ENCODE data around the gene MRNIP. TPM values are rescaled to one million over a fixed set of nuclear protein-coding genes. Genes with fewer than 3 reads are reported as not detected.

MRNIP gene
- total RNA-seq, 1 experiment from 2014 or later: 36.2 TPM

- ATAC-seq (no peak), DNase-seq (ENCODE audit: low read depth, low spot score) (no peak)
- no peak overlapping the region for H2AFZ ChIP-seq (ENCODE audit: low read depth, low read length, poor library complexity, severe bottlenecking)
- BruUV-seq (replicated peaks): no TSS peak
- H3K9me3 ChIP-seq (ENCODE audit: control insufficient read depth in 1 of 2, insufficient read depth in 1 of 2, low read depth in 1 of 2, low read length in 2 of 2): no peaks in the 10 kb centered on the region
- intact Hi-C loops (cut with micrococcal nuclease): no loop called here
- H3K79me2 ChIP-seq (ENCODE audit: insufficient read depth, low read length): no peaks in the 10 kb centered on the region
- H3K4me2 ChIP-seq (ENCODE audit: low read length): no peak overlapping the region
- no peaks in the 10 kb centered on the region for H3K9me2 ChIP-seq (ENCODE audit: insufficient read depth)
- H3K9ac ChIP-seq (ENCODE audit: low read length): no peak overlapping the region
- POLR2A ChIA-PET: no interaction called here
- no peaks in the 10 kb centered on the region for H3K4me1 ChIP-seq (ENCODE audit: control insufficient read depth in 1 of 2, insufficient read depth in 2 of 2, low read length in 2 of 2)
- H3K27ac ChIP-seq (ENCODE audit: low read depth, low read length): no peak overlapping the region
- TF ChIP-seq RAD21 (IDR thresholded peaks at IDR 0.05; ENCODE audit: low read depth) (no peak), ZNF274 (IDR thresholded peaks at IDR 0.05; ENCODE audit: low read depth, low read length) (no peak)
- RAD21 ChIA-PET (ENCODE audit: low non-redundant PET in 1 of 2, low total read pairs in 2 of 2, uncharacterized antibody in 2 of 2, unreplicated experiment in 2 of 2): interaction anchor here in 1 of 2 experiments (0.5 kb wide), 1 partner anchor 648 kb away, joined by 4 read pairs; no protein-coding TSS in a partner anchor
- peaks cover 30 to 42% of the 10 kb centered on the region in 2 experiments for H3K36me3 ChIP-seq (ENCODE audit: control insufficient read depth in 1 of 2, insufficient read depth in 2 of 2, low read length in 2 of 2)
- no peak overlapping the region for H3K4me3 ChIP-seq (replicated peaks in 1 of 2; ENCODE audit: low read depth in 1 of 2, low read length in 2 of 2)
- CTCF ChIA-PET: interaction anchor here (0.6 kb wide), 1 partner anchor 229 kb away, joined by 3 read pairs; no protein-coding TSS in a partner anchor
- no peaks in the 10 kb centered on the region for H3K27me3 ChIP-seq (ENCODE audit: insufficient read depth, low read length)
- H4K20me1 ChIP-seq (ENCODE audit: insufficient read depth): no peaks in the 10 kb centered on the region
These were observed 9.9 kb upstream of the MRNIP start for GRCh38 chr5:179868541-179868940.

- CTCF ChIA-PET: no interaction called here
These were observed 8.9 kb upstream of the MRNIP start for GRCh38 chr5:179867476-179867875.

More at GRCh38 chr5:179867476-179867875, 8.9 kb upstream of the MRNIP start:
- RAD21 ChIA-PET (ENCODE audit: low non-redundant PET in 1 of 2, low total read pairs in 2 of 2, uncharacterized antibody in 2 of 2, unreplicated experiment in 2 of 2): no interaction called here
- H3K9me2 ChIP-seq (ENCODE audit: insufficient read depth): no peaks in the 10 kb centered on the region
- H3K4me1 ChIP-seq (ENCODE audit: control insufficient read depth in 1 of 2, insufficient read depth in 2 of 2, low read length in 2 of 2): no peaks in the 10 kb centered on the region
- no peak overlapping the region for H3K4me3 ChIP-seq (replicated peaks in 1 of 2; ENCODE audit: low read depth in 1 of 2, low read length in 2 of 2)
- intact Hi-C loops (cut with micrococcal nuclease): no loop called here
- POLR2A ChIA-PET: no interaction called here
- DNase-seq (ENCODE audit: low read depth, low spot score) (no peak), ATAC-seq (no peak)
- H3K27ac ChIP-seq (ENCODE audit: low read depth, low read length): no peak overlapping the region; the same call in 1 of the 2 replicates
- H3K79me2 ChIP-seq (ENCODE audit: insufficient read depth, low read length): no peaks in the 10 kb centered on the region
- H3K9me3 ChIP-seq (ENCODE audit: control insufficient read depth in 1 of 2, insufficient read depth in 1 of 2, low read depth in 1 of 2, low read length in 2 of 2): no peaks in the 10 kb centered on the region
- no peak for TF ChIP-seq MAX (IDR thresholded peaks at IDR 0.05)
- no peak for TF ChIP-seq YY1 (IDR thresholded peaks at IDR 0.05; ENCODE audit: extremely low read depth, insufficient replicate concordance, low read depth, low read length)
- no peak for TF ChIP-seq ELF1 (IDR thresholded peaks at IDR 0.05; ENCODE audit: borderline replicate concordance, low read depth)
- no peak for TF ChIP-seq POLR2A (IDR thresholded peaks at IDR 0.05; ENCODE audit: borderline replicate concordance, extremely low read depth, insufficient read depth, insufficient read length)
- no peak for TF ChIP-seq JUND (IDR thresholded peaks at IDR 0.05)
- no peak for TF ChIP-seq RAD21 (IDR thresholded peaks at IDR 0.05; ENCODE audit: low read depth)
- TF ChIP-seq CEBPB (IDR thresholded peaks at IDR 0.05; ENCODE audit: low read depth): no peak
- no peak for TF ChIP-seq CTCF (IDR thresholded peaks at IDR 0.05 in 2 of 3, conservative IDR thresholded peaks at IDR 0.05 in 1 of 3; ENCODE audit: borderline replicate concordance in 1 of 3, insufficient read depth in 1 of 3, low read depth in 2 of 3, low read length in 2 of 3)
- TF ChIP-seq ZBTB33 (IDR thresholded peaks at IDR 0.05; ENCODE audit: extremely low read depth, insufficient replicate concordance, low read length): no peak
- no peak for TF ChIP-seq POLR2AphosphoS5 (IDR thresholded peaks at IDR 0.05; ENCODE audit: low read depth, low read length)
- no peak overlapping the region for H3K9ac ChIP-seq (ENCODE audit: low read length)
- no peak overlapping the region for H2AFZ ChIP-seq (ENCODE audit: low read depth, low read length, poor library complexity, severe bottlenecking)
- no peak overlapping the region for H3K4me2 ChIP-seq (ENCODE audit: low read length)
- H3K36me3 ChIP-seq (ENCODE audit: control insufficient read depth in 1 of 2, insufficient read depth in 2 of 2, low read length in 2 of 2): peaks cover 25 to 34% of the 10 kb centered on the region in 2 experiments
- no TSS peak for BruUV-seq (replicated peaks)
- no peaks in the 10 kb centered on the region for H3K27me3 ChIP-seq (ENCODE audit: insufficient read depth, low read length)
- H4K20me1 ChIP-seq (ENCODE audit: insufficient read depth): no peaks in the 10 kb centered on the region
